Measurements from ENCODE around the gene DACT3. TPM values are rescaled to one million over a fixed set of nuclear protein-coding genes. Genes with fewer than 3 reads are reported as not detected.
A peak's percentile ranks its signal among the peaks of the same experiment; 100 is the strongest.

The DACT3 gene
- total RNA-seq, 1 donor from 2014 or later = 2.6 TPM

- Mint-ChIP-seq H3K36me3 (ENCODE audit: insufficient read depth) (peaks cover 31% of the 10 kb centered on the region), H3K4me1 (ENCODE audit: low read depth) (no peaks in the 10 kb centered on the region), H3K9me3 (ENCODE audit: low read depth) (no peaks in the 10 kb centered on the region), H3K27me3 (no peaks in the 10 kb centered on the region), H3K27ac (peak overlapping the region; percentile 63), H3K4me3 (ENCODE audit: low read depth) (no peak overlapping the region)
- no peak for TF ChIP-seq CTCF (IDR thresholded peaks at IDR 0.05; ENCODE audit: unreplicated experiment)
- DNase-seq (ENCODE audit: low spot score, unreplicated experiment) = no peak
Observed at GRCh38 chr19:46698395-46699321, 37.7 kb upstream of the DACT3 start.

- Mint-ChIP-seq H3K9me3 (ENCODE audit: low read depth) (no peaks in the 10 kb centered on the region), H3K27me3 (no peaks in the 10 kb centered on the region), H3K4me1 (ENCODE audit: low read depth) (no peaks in the 10 kb centered on the region), H3K27ac (no peak overlapping the region), H3K4me3 (ENCODE audit: low read depth) (no peak overlapping the region), H3K36me3 (ENCODE audit: insufficient read depth) (peaks cover 37% of the 10 kb centered on the region)
- no peak for TF ChIP-seq CTCF (IDR thresholded peaks at IDR 0.05; ENCODE audit: unreplicated experiment)
- peak; percentile 63 for DNase-seq (ENCODE audit: low spot score, unreplicated experiment)
Observed at GRCh38 chr19:46697204-46697960, 36.4 kb upstream of the DACT3 start.

GRCh38 chr19:46696866-46697203, 35.9 kb upstream of the DACT3 start:
- Mint-ChIP-seq H3K27ac (no peak overlapping the region), H3K4me3 (ENCODE audit: low read depth) (no peak overlapping the region)
- no peak for TF ChIP-seq CTCF (IDR thresholded peaks at IDR 0.05; ENCODE audit: unreplicated experiment)

GRCh38 chr19:46696052-46696451, 35.1 kb upstream of the DACT3 start:
- no peaks in the 10 kb centered on the region for H3K27me3 Mint-ChIP-seq
- H3K36me3 Mint-ChIP-seq (ENCODE audit: insufficient read depth) = peaks cover 44% of the 10 kb centered on the region
- no peak for TF ChIP-seq CTCF (IDR thresholded peaks at IDR 0.05; ENCODE audit: unreplicated experiment)
- no peaks in the 10 kb centered on the region for H3K9me3 Mint-ChIP-seq (ENCODE audit: low read depth)
- H3K4me1 Mint-ChIP-seq (ENCODE audit: low read depth) = no peaks in the 10 kb centered on the region
- no peak overlapping the region for H3K4me3 Mint-ChIP-seq (ENCODE audit: low read depth)
- H3K27ac Mint-ChIP-seq = no peak overlapping the region
- DNase-seq (ENCODE audit: low spot score, unreplicated experiment) = no peak

More at GRCh38 chr19:46696866-46697203, 35.9 kb upstream of the DACT3 start:
- Mint-ChIP-seq H3K4me1 (ENCODE audit: low read depth) (no peaks in the 10 kb centered on the region), H3K27me3 (no peaks in the 10 kb centered on the region), H3K9me3 (ENCODE audit: low read depth) (no peaks in the 10 kb centered on the region), H3K36me3 (ENCODE audit: insufficient read depth) (peaks cover 40% of the 10 kb centered on the region)
- DNase-seq (ENCODE audit: low spot score, unreplicated experiment) = no peak

- Mint-ChIP-seq H3K9me3 (ENCODE audit: low read depth) (no peaks in the 10 kb centered on the region), H3K4me3 (ENCODE audit: low read depth) (no peak overlapping the region), H3K27ac (no peak overlapping the region), H3K27me3 (no peaks in the 10 kb centered on the region), H3K36me3 (ENCODE audit: insufficient read depth) (peaks cover 45% of the 10 kb centered on the region), H3K4me1 (ENCODE audit: low read depth) (no peaks in the 10 kb centered on the region)
- no peak for DNase-seq (ENCODE audit: low spot score, unreplicated experiment)
- TF ChIP-seq CTCF (IDR thresholded peaks at IDR 0.05; ENCODE audit: unreplicated experiment) = no peak
Observed at GRCh38 chr19:46693760-46694159, 32.8 kb upstream of the DACT3 start.

Measured in progenitor cell of endocrine pancreas (in vitro differentiated cells).